ENCODE measurements around the gene CTSO.

Gene CTSO

GRCh38 chr4:155953151-155954117 is at the start of gene CTSO:
CTSO (minus strand) TSS chr4:155953866; CDS start chr4:155953847, 19 bp downstream.
- H3K27ac ChIP-seq = peak within 1 kb of the TSS; percentile 61

GRCh38 chr4:156000491-156000890 is 46.8 kb upstream of the CTSO start:
- TF ChIP-seq CTCF (IDR thresholded peaks at IDR 0.05) (no peak), ZFX (IDR thresholded peaks at IDR 0.05; ENCODE audit: borderline replicate concordance) (no peak)

More at GRCh38 chr4:155953151-155954117, at the start of gene CTSO:
- peak; percentile 72 for TF ChIP-seq CTCF (IDR thresholded peaks at IDR 0.05)
- TF ChIP-seq ZFX (IDR thresholded peaks at IDR 0.05; ENCODE audit: borderline replicate concordance) = no peak

GRCh38 chr4:155999725-156000124 is 46.1 kb upstream of the CTSO start:
- H3K27ac ChIP-seq = no peak overlapping the region

More at GRCh38 chr4:156000491-156000890, 46.8 kb upstream of the CTSO start:
- no peak overlapping the region for H3K27ac ChIP-seq

GRCh38 chr4:155995069-155995468 is 41.4 kb upstream of the CTSO start:
- H3K27ac ChIP-seq = no peak overlapping the region
- no peak for TF ChIP-seq ZFX (IDR thresholded peaks at IDR 0.05; ENCODE audit: borderline replicate concordance)
- no peak for TF ChIP-seq CTCF (IDR thresholded peaks at IDR 0.05)

More at GRCh38 chr4:155999725-156000124, 46.1 kb upstream of the CTSO start:
- TF ChIP-seq CTCF (IDR thresholded peaks at IDR 0.05) (peak; percentile 18; the same call in 1 of the 2 replicates), ZFX (IDR thresholded peaks at IDR 0.05; ENCODE audit: borderline replicate concordance) (no peak)

- H3K27ac ChIP-seq = no peak overlapping the region
- TF ChIP-seq ZFX (IDR thresholded peaks at IDR 0.05; ENCODE audit: borderline replicate concordance) = no peak
- TF ChIP-seq CTCF (IDR thresholded peaks at IDR 0.05) = no peak
Observed at GRCh38 chr4:155984106-155984797, 30.6 kb upstream of the CTSO start.

GRCh38 chr4:155982736-155983385 is 29.2 kb upstream of the CTSO start:
- no peak overlapping the region for H3K27ac ChIP-seq
- TF ChIP-seq CTCF (IDR thresholded peaks at IDR 0.05) (no peak), ZFX (IDR thresholded peaks at IDR 0.05; ENCODE audit: borderline replicate concordance) (no peak)

All from 22Rv1 (cell line).